Neural cell (in vitro differentiated cells): ENCODE results near the gene C22orf31. TPM values are rescaled to one million over a fixed set of nuclear protein-coding genes. Genes with fewer than 3 reads are reported as not detected.

Experiments
- H2AFZ ChIP-seq: fragments of 200-600, 300-800 bp; sonication (generic), shearing (Covaris generic); 2 replicates; pipeline ENCODE4 v1.6.0; 2014; ENCODE audit warnings: low read depth, mild to moderate bottlenecking, antibody characterized with exemption, low read length, moderate library complexity
- H3F3A ChIP-seq: fragments of 200-600 bp; shearing (Covaris generic); 2 replicates; pipeline ENCODE4 v1.6.1; 2016; ENCODE audit warnings: mild to moderate bottlenecking, moderate library complexity, mixed read lengths, antibody characterized with exemption, low read length; ENCODE audit not compliant: insufficient read depth, poor library complexity, severe bottlenecking
- H3K27ac ChIP-seq: fragments of 200-600, 300-800 bp; sonication (generic), shearing (Covaris generic); 2 replicates; pipeline ENCODE4 v1.5.1; 2014; ENCODE audit warnings: mild to moderate bottlenecking, low read length, moderate library complexity
- H3K27me3 ChIP-seq: fragments of 300-800, 200-600 bp; sonication (generic), shearing (Covaris generic); 2 replicates; pipeline ENCODE4 v1.6.0; 2014; ENCODE audit warnings: mild to moderate bottlenecking, low read depth, low read length, moderate library complexity; ENCODE audit not compliant: insufficient read depth
- H3K36me3 ChIP-seq: fragments of 300-800, 200-600 bp; sonication (generic), shearing (Covaris generic); 2 replicates; pipeline ENCODE4 v1.5.1; 2014; ENCODE audit warnings: mild to moderate bottlenecking, antibody characterized with exemption, low read length, moderate library complexity; ENCODE audit not compliant: insufficient read depth
- H3K4me2 ChIP-seq: fragments of 300-800, 200-600 bp; sonication (generic), shearing (Covaris generic); 2 replicates; pipeline ENCODE4 v1.6.0; 2014; ENCODE audit warnings: mild to moderate bottlenecking, low read length
- H3K4me3 ChIP-seq: fragments of 300-800, 200-600 bp; sonication (generic), shearing (Covaris generic); 2 replicates; pipeline ENCODE4 v1.5.1; 2014; ENCODE audit warnings: mild to moderate bottlenecking, low read length, moderate library complexity
- H3K79me2 ChIP-seq: fragments of 200-600 bp; shearing (Covaris generic); replicated peaks from 2 replicates; pipeline ENCODE4 v1.6.0; 2014; ENCODE audit warnings: mild to moderate bottlenecking, low read length, moderate library complexity; ENCODE audit not compliant: insufficient read depth
- H3K9ac ChIP-seq: fragments of 300-800, 200-600 bp; sonication (generic), shearing (Covaris generic); 2 replicates; pipeline ENCODE4 v1.6.1; 2016; ENCODE audit warnings: mild to moderate bottlenecking, low read length, mixed read lengths
- H3K9me2 ChIP-seq: fragments of 200-600 bp; shearing (Covaris generic); 2 replicates; pipeline ENCODE4 v1.6.1; 2016; ENCODE audit warnings: mild to moderate bottlenecking, low read length, mixed read lengths; ENCODE audit not compliant: insufficient read depth
- H3K9me3 ChIP-seq: fragments of 200-600, 300-800 bp; sonication (generic), shearing (Covaris generic); 2 replicates; pipeline ENCODE4 v1.6.1; 2016; ENCODE audit warnings: mild to moderate bottlenecking, mixed run types, low read length, moderate library complexity, mixed read lengths
- H4K20me1 ChIP-seq: fragments of 200-600 bp; shearing (Covaris generic); 2 replicates; pipeline ENCODE4 v1.6.1; 2016; ENCODE audit warnings: mild to moderate bottlenecking, mixed run types; ENCODE audit not compliant: insufficient read depth
- CTCF ChIP-seq: fragments of 450-650 bp; IDR thresholded peaks from 2 replicates; pipeline ENCODE4 v1.5.1; 2014; ENCODE audit warnings: antibody characterized with exemption, mild to moderate bottlenecking, moderate library complexity; ENCODE audit not compliant: poor library complexity, severe bottlenecking
- EP300 ChIP-seq: fragments of 450-650 bp; conservative IDR thresholded peaks from 2 replicates; pipeline ENCODE4 v1.6.1; 2014; ENCODE audit warnings: antibody characterized with exemption, mild to moderate bottlenecking, moderate library complexity; ENCODE audit not compliant: poor library complexity, severe bottlenecking
- EZH2 ChIP-seq: fragments of 200-600, 300-800 bp; shearing (Covaris generic), sonication (generic); IDR thresholded peaks from 2 replicates; pipeline ENCODE4 v1.6.1; 2014; ENCODE audit warnings: antibody characterized with exemption, low read length, borderline replicate concordance, mild to moderate bottlenecking; ENCODE audit not compliant: insufficient read depth, poor library complexity, severe bottlenecking
- MXI1 ChIP-seq: fragments of 450-650 bp; conservative IDR thresholded peaks from 2 replicates; pipeline ENCODE4 v1.6.1; 2014; ENCODE audit warnings: antibody characterized with exemption, mild to moderate bottlenecking; ENCODE audit not compliant: poor library complexity, severe bottlenecking
- POLR2AphosphoS5 ChIP-seq: IDR thresholded peaks from 2 replicates; pipeline ENCODE4 v1.6.1; 2012
- RAD21 ChIP-seq: fragments of 450-650 bp; conservative IDR thresholded peaks from 2 replicates; pipeline ENCODE4 v1.6.1; 2014; ENCODE audit warnings: antibody characterized with exemption, mild to moderate bottlenecking, moderate library complexity
- REST ChIP-seq: IDR thresholded peaks from 2 replicates; pipeline ENCODE4 v1.6.1; 2012; ENCODE audit warnings: borderline replicate concordance
- SMC3 ChIP-seq: fragments of 450-650 bp; conservative IDR thresholded peaks from 2 replicates; pipeline ENCODE4 v1.6.1; 2014; ENCODE audit warnings: antibody characterized with exemption, mild to moderate bottlenecking, moderate library complexity; ENCODE audit not compliant: poor library complexity
- TAF1 ChIP-seq: IDR thresholded peaks from 2 replicates; pipeline ENCODE4 v1.6.1; 2012; ENCODE audit warnings: low read depth
- polyA plus RNA-seq: library from polyadenylated mRNA; depleted of rRNA; stranded (reverse); fragments of >200 nt; gene quantifications from 2 replicates; pipeline ENCODE4 v1.2.3, GENCODE V29; 2014

Gene C22orf31
- polyA plus RNA-seq, 1 donor from 2014 or later = not detected

GRCh38 chr22:29103121-29103520 lies 41.5 kb upstream of the C22orf31 start:
- Histone ChIP-seq H3K27ac (no peak overlapping the region), H3K4me2 (no peak overlapping the region), H3K9me3 (no peaks in the 10 kb centered on the region), H3F3A (no peaks in the 10 kb centered on the region), H3K79me2 (no peaks in the 10 kb centered on the region), H2AFZ (no peak overlapping the region), H3K9me2 (no peaks in the 10 kb centered on the region), H3K36me3 (no peaks in the 10 kb centered on the region), H3K9ac (no peak overlapping the region), H4K20me1 (no peaks in the 10 kb centered on the region), H3K4me3 (no peak overlapping the region), H3K27me3 (no peaks in the 10 kb centered on the region)
- TF ChIP-seq EZH2 (no peak), RAD21 (no peak), MXI1 (no peak), POLR2AphosphoS5 (no peak), TAF1 (no peak), EP300 (no peak), CTCF (no peak), SMC3 (no peak), REST (no peak)

- TF ChIP-seq RAD21 (no peak), REST (no peak), CTCF (no peak), TAF1 (no peak), MXI1 (no peak), EZH2 (no peak), EP300 (no peak), POLR2AphosphoS5 (no peak), SMC3 (no peak)
- Histone ChIP-seq H2AFZ (no peak overlapping the region), H3K27ac (no peak overlapping the region), H3F3A (no peaks in the 10 kb centered on the region), H3K36me3 (no peaks in the 10 kb centered on the region), H3K79me2 (no peaks in the 10 kb centered on the region), H3K9me2 (no peaks in the 10 kb centered on the region), H3K27me3 (no peaks in the 10 kb centered on the region), H3K9me3 (no peaks in the 10 kb centered on the region), H3K4me2 (no peak overlapping the region), H4K20me1 (no peaks in the 10 kb centered on the region), H3K4me3 (no peak overlapping the region), H3K9ac (no peak overlapping the region)
Observed at GRCh38 chr22:29102300-29102699, 40.7 kb upstream of the C22orf31 start.
